IMR-90 (cell line): ENCODE data around the gene NMUR1. TPM values are rescaled to one million over a fixed set of nuclear protein-coding genes. Genes with fewer than 3 reads are reported as not detected.

Source experiments
- ATAC-seq: fragments of 200-7000 bp; cut with Tn5 transposase; 2 replicates; pipeline ENCODE4 v1.9.1; 2020; ENCODE audit warnings: low read depth, mild to moderate bottlenecking, moderate library complexity
- BruUV-seq: library from RNA; stranded (reverse); fragments of 400-500 nt; replicated peaks from 2 replicates; lab custom pipeline; 2021; lab: Mats Ljungman, UMichigan
- CTCF ChIA-PET: fragments of 300-600 bp; formaldehyde crosslinking; extraction: SDS; loops from one replicate; lab custom pipeline; 2021; ENCODE audit warnings: antibody characterized with exemption; lab: Yijun Ruan, JAX
- POLR2A ChIA-PET: fragments of 300-600 bp; sonication (Branson Sonifier 250); formaldehyde crosslinking; loops from one replicate; lab custom pipeline; 2022; ENCODE audit warnings: antibody characterized with exemption; ENCODE audit not compliant: unreplicated experiment; lab: Charles Lee
- DNase-seq: peaks from one replicate; pipeline ENCODE4 v3.0.0; 2013
- H2AFZ ChIP-seq: replicated peaks from 2 replicates; pipeline ENCODE3; 2013; ENCODE audit warnings: low read length, mild to moderate bottlenecking; ENCODE audit not compliant: poor library complexity
- H2AK5ac ChIP-seq: 2 replicates; pipeline ENCODE4 v1.6.1; 2013; ENCODE audit warnings: low read depth, low read length, inconsistent platforms
- H2AK9ac ChIP-seq: replicated peaks from 2 replicates; pipeline ENCODE3; 2013; ENCODE audit warnings: mild to moderate bottlenecking, low read depth, low read length, moderate library complexity; ENCODE audit not compliant: poor library complexity
- H2BK120ac ChIP-seq: 2 replicates; pipeline ENCODE4 v1.6.1; 2013; ENCODE audit warnings: low read depth, low read length, inconsistent platforms
- H2BK15ac ChIP-seq: 3 replicates; pipeline ENCODE4 v1.6.1; 2013; ENCODE audit warnings: low read depth, low read length, inconsistent platforms
- H2BK20ac ChIP-seq: 2 replicates; pipeline ENCODE4 v1.6.1; 2013; ENCODE audit warnings: low read depth, mild to moderate bottlenecking, inconsistent platforms, low read length, moderate library complexity
- H2BK5ac ChIP-seq: 2 replicates; pipeline ENCODE4 v1.6.1; 2013; ENCODE audit warnings: mild to moderate bottlenecking, low read depth, low read length, inconsistent platforms; ENCODE audit not compliant: poor library complexity, severe bottlenecking
- H3K14ac ChIP-seq: replicated peaks from 2 replicates; pipeline ENCODE4 v1.6.1; 2013; ENCODE audit warnings: low read depth, low read length, inconsistent platforms
- H3K18ac ChIP-seq: 2 replicates; pipeline ENCODE4 v1.6.1; 2013; ENCODE audit warnings: low read depth, low read length, control low read depth
- H3K23ac ChIP-seq: 2 replicates; pipeline ENCODE4 v1.6.1; 2013; ENCODE audit warnings: low read depth, low read length, inconsistent platforms
- H3K27ac ChIP-seq: 2 replicates; pipeline ENCODE4 v1.5.1; 2013; ENCODE audit warnings: mild to moderate bottlenecking, control low read depth, low read length; ENCODE audit not compliant: insufficient read depth
- H3K27me3 ChIP-seq: 2 replicates; pipeline ENCODE4 v1.6.1; 2013; ENCODE audit warnings: low read length; ENCODE audit not compliant: control insufficient read depth, insufficient read depth
- H3K36me3 ChIP-seq: 2 replicates; pipeline ENCODE4 v1.6.1; 2013; ENCODE audit warnings: low read length, mixed read lengths; ENCODE audit not compliant: control insufficient read depth, insufficient read depth
- H3K4ac ChIP-seq: 2 replicates; pipeline ENCODE4 v1.6.1; 2013; ENCODE audit warnings: low read depth, low read length, inconsistent platforms
- H3K4me1 ChIP-seq: 2 replicates; pipeline ENCODE4 v1.6.1; 2013; ENCODE audit warnings: low read length, mixed read lengths; ENCODE audit not compliant: control insufficient read depth, insufficient read depth
- H3K4me2 ChIP-seq: 2 replicates; pipeline ENCODE4 v1.6.1; 2013; ENCODE audit warnings: low read depth, mild to moderate bottlenecking, control low read depth, low read length, moderate library complexity
- H3K4me3 ChIP-seq: 2 replicates; pipeline ENCODE4 v1.5.1; 2013; ENCODE audit warnings: low read depth, mild to moderate bottlenecking, control low read depth, low read length, moderate library complexity; ENCODE audit not compliant: insufficient read depth
- H3K56ac ChIP-seq: 2 replicates; pipeline ENCODE4 v1.6.1; 2013; ENCODE audit warnings: low read length, inconsistent platforms; ENCODE audit not compliant: insufficient read depth; ENCODE audit errors: extremely low read depth
- H3K79me1 ChIP-seq, 2 experiments: 2 replicates each; pipeline ENCODE4 v1.6.1; 2013; ENCODE audit warnings: low read length in 2 of 2, inconsistent platforms in 1 of 2, low read depth in 1 of 2
- H3K9ac ChIP-seq: 2 replicates; pipeline ENCODE4 v1.6.1; 2013; ENCODE audit warnings: low read depth, low read length, control low read depth
- H3K9me1 ChIP-seq: 2 replicates; pipeline ENCODE4 v1.6.1; 2013; ENCODE audit warnings: low read length, inconsistent platforms; ENCODE audit not compliant: insufficient read depth
- H3K9me3 ChIP-seq: 2 replicates; pipeline ENCODE4 v1.6.1; 2013; ENCODE audit warnings: low read length; ENCODE audit not compliant: control insufficient read depth, insufficient read depth
- H4K20me1 ChIP-seq: 2 replicates; pipeline ENCODE4 v1.6.1; 2013; ENCODE audit warnings: low read length, inconsistent platforms; ENCODE audit not compliant: insufficient read depth
- H4K5ac ChIP-seq: 2 replicates; pipeline ENCODE4 v1.6.1; 2013; ENCODE audit warnings: mild to moderate bottlenecking, low read depth, low read length, control low read depth
- H4K8ac ChIP-seq, 2 experiments: 2 replicates each; pipeline ENCODE4 v1.6.1; 2013; ENCODE audit warnings: low read depth in 2 of 2, low read length in 2 of 2, control low read depth in 1 of 2, inconsistent platforms in 1 of 2
- H4K91ac ChIP-seq: 2 replicates; pipeline ENCODE4 v1.6.1; 2013; ENCODE audit warnings: low read depth, low read length, inconsistent platforms; ENCODE audit not compliant: insufficient read depth
- CHD1 ChIP-seq: IDR thresholded peaks from 2 replicates; pipeline ENCODE4 v1.6.1; 2012; ENCODE audit warnings: low read depth, low read length, improper control_type of control experiment
- FOS ChIP-seq: fragments of 150-350 bp; IDR thresholded peaks from 2 replicates; pipeline ENCODE4 v1.6.1; 2016; ENCODE audit warnings: low read depth, low read length
- MAFK ChIP-seq: IDR thresholded peaks from 2 replicates; pipeline ENCODE4 v1.6.1; 2012; ENCODE audit warnings: low read depth, low read length, improper control_type of control experiment
- MAZ ChIP-seq: IDR thresholded peaks from 2 replicates; pipeline ENCODE4 v1.6.1; 2012; ENCODE audit warnings: low read depth, mild to moderate bottlenecking, low read length, improper control_type of control experiment, moderate library complexity, borderline replicate concordance
- RCOR1 ChIP-seq: IDR thresholded peaks from 2 replicates; pipeline ENCODE4 v1.6.1; 2012; ENCODE audit warnings: mild to moderate bottlenecking, low read length, improper control_type of control experiment; ENCODE audit not compliant: insufficient replicate concordance
- SMC3 ChIP-seq: fragments of 150-350 bp; IDR thresholded peaks from 2 replicates; pipeline ENCODE4 v1.6.1; 2016; ENCODE audit warnings: low read depth, mild to moderate bottlenecking, antibody characterized with exemption, low read length, moderate library complexity
- WGBS, 2 experiments: methylation state at CpG; one replicate each; pipeline versions ENCODE4 v1.1.5 to v1.1.7; 2013; ENCODE audit warnings: missing lambda C conversion rate in 2 of 2; ENCODE audit not compliant: insufficient read length in 1 of 2; ENCODE audit errors: extremely low coverage in 2 of 2; 5-methylcytosine and 5-hydroxymethylcytosine counted together
- dilution Hi-C: fragments of 300-500 bp; cut with HindIII; formaldehyde crosslinking; loops from one replicate; pipeline ENCODE4 v1.14.3; 2018; ENCODE audit warnings: low sequenced_read_pairs; ENCODE audit not compliant: unreplicated experiment
- in situ Hi-C: fragments of 300-500 bp; cut with MboI; formaldehyde crosslinking; loops from 3 replicates; pipeline ENCODE4 v1.14.3; 2019; ENCODE audit warnings: low sequenced_read_pairs, inconsistent platforms, mixed read lengths
- intact Hi-C: fragments of 100-400 bp; cut with micrococcal nuclease; formaldehyde crosslinking; loops from 2 replicates; pipeline ENCODE4 v1.10.0; 2022
- polyA plus RNA-seq, 3 experiments: library from polyadenylated mRNA; depleted of rRNA; stranded (reverse); fragments of >200 nt; gene quantifications; 2 replicates each; pipeline ENCODE4 v1.2.3, GENCODE V29; 2012; ENCODE audit warnings: low replicate concordance in 1 of 3
- total RNA-seq: library from RNA; depleted of rRNA; stranded (reverse); fragments of >200 nt; gene quantifications from 2 replicates; pipeline ENCODE4 v1.2.3, GENCODE V29; 2012
- TF ChIP-seq, protein P1 (sequence below): fragments of 150-350 bp; IDR thresholded peaks from 2 replicates; pipeline ENCODE4 v1.6.1; 2017; ENCODE audit warnings: mild to moderate bottlenecking, antibody characterized with exemption, low read length, low read depth

Gene NMUR1
- total and polyA plus RNA-seq, 2 of the 4 experiments (the other 2 are of a cell fraction), result not detected

DNA sequence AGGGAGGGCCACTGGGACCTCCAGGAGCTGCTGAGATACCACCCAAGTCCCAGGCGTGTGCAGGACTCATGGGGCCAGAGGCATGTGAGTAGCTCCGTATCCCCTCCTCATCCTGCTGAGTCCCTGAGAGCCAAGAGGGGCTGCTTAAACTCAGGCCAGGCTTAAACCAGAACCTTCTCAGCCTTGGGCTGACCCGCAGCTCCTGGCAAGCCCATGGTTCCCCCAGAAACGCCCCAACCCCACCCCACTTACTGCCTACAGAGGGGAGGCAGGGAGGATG lies 2.5 kb upstream of the NMUR1 start:
- Histone ChIP-seq H3K27me3 (peaks cover 48% of the 10 kb centered on the region), H3K4me2 (no peak overlapping the region), H3K9me1 (no peaks in the 10 kb centered on the region), H4K20me1 (no peaks in the 10 kb centered on the region), H3K9ac (no peak overlapping the region), H3K79me1 (no peaks in the 10 kb centered on the region), H2BK15ac (no peak overlapping the region), H2AK9ac (no peak overlapping the region), H3K36me3 (no peaks in the 10 kb centered on the region), H3K14ac (no peak overlapping the region), H2BK20ac (no peak overlapping the region), H3K4me1 (no peaks in the 10 kb centered on the region), H3K56ac (no peak overlapping the region), H3K23ac (no peak overlapping the region), H4K91ac (no peak overlapping the region), H2AK5ac (no peak overlapping the region), H4K8ac (no peak overlapping the region), H3K9me3 (no peaks in the 10 kb centered on the region), H3K18ac (no peak overlapping the region), H2BK5ac (no peak overlapping the region), H3K4me3 (no peak overlapping the region), H2BK120ac (no peak overlapping the region), H3K4ac (no peak overlapping the region), H4K5ac (no peak overlapping the region), H3K27ac (no peak overlapping the region), H2AFZ (no peak overlapping the region)
- intact Hi-C loops (no loop called here), dilution Hi-C loops (no loop called here), in situ Hi-C loops (no loop called here)
- no CpG with 5 or more reads among the region's 4 CpGs for WGBS, 2 experiments
- TF ChIP-seq, protein P1, sequence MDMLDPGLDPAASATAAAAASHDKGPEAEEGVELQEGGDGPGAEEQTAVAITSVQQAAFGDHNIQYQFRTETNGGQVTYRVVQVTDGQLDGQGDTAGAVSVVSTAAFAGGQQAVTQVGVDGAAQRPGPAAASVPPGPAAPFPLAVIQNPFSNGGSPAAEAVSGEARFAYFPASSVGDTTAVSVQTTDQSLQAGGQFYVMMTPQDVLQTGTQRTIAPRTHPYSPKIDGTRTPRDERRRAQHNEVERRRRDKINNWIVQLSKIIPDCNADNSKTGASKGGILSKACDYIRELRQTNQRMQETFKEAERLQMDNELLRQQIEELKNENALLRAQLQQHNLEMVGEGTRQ, result no peak
- TF ChIP-seq CHD1, result no peak
- no peak for TF ChIP-seq MAFK
- TF ChIP-seq FOS, result no peak
- no peak for TF ChIP-seq MAZ
- TF ChIP-seq RCOR1, result no peak
- TF ChIP-seq SMC3, result no peak
- POLR2A ChIA-PET, result no interaction called here
- no peak for ATAC-seq
- CTCF ChIA-PET, result no interaction called here
- no TSS peak for BruUV-seq
- no peak for DNase-seq
